Heart left ventricle (tissue), 16 donors: ENCODE data around the gene CNN3. TPM values are rescaled to one million over a fixed set of nuclear protein-coding genes. Genes with fewer than 3 reads are reported as not detected.
A peak's percentile ranks its signal among the peaks of the same experiment; 100 is the strongest.

Source experiments
- ATAC-seq, 4 donors: fragments of 200-7000 bp; cut with Tn5 transposase; one replicate each; pipeline ENCODE4 v1.9.1; 2020 to 2022; ENCODE audit warnings: moderate library complexity in 4 of 4, mild to moderate bottlenecking in 3 of 4, moderate number of reproducible peaks in 1 of 4
- DNase-seq, 5 donors: peaks; one replicate each; pipeline ENCODE4 v3.0.0-alpha.2; 2020
- H3K27ac ChIP-seq, 12 donors: fragments of 200-600 bp; sonication (generic) in 4 of 12; one replicate each; pipeline versions ENCODE4 v1.5.0 to v1.8.0; 2016 to 2022; ENCODE audit warnings: mild to moderate bottlenecking in 2 of 12
- H3K27me3 ChIP-seq, 9 donors: fragments of 200-600 bp; sonication (generic) in 2 of 9; one replicate each; pipeline versions ENCODE4 v1.5.1 to v1.8.0; 2016 to 2022; ENCODE audit warnings: mild to moderate bottlenecking in 3 of 9
- H3K36me3 ChIP-seq, 9 donors: fragments of 200-600 bp; sonication (generic) in 2 of 9; one replicate each; pipeline versions ENCODE4 v1.5.0 to v1.8.0; 2018 to 2022; ENCODE audit warnings: mild to moderate bottlenecking in 2 of 9
- H3K4me1 ChIP-seq, 12 donors: fragments of 200-600 bp; sonication (generic) in 4 of 12; one replicate each; pipeline versions ENCODE4 v1.5.0 to v1.8.0; 2016 to 2022; ENCODE audit warnings: mild to moderate bottlenecking in 3 of 12
- H3K4me3 ChIP-seq, 12 donors: fragments of 200-600 bp; sonication (generic) in 4 of 12; one replicate each; pipeline versions ENCODE4 v1.5.0 to v1.8.0; 2017 to 2022; ENCODE audit warnings: mild to moderate bottlenecking in 9 of 12, moderate library complexity in 4 of 12
- H3K9me3 ChIP-seq, 12 donors: fragments of 200-600 bp; sonication (generic) in 4 of 12; one replicate each; pipeline versions ENCODE4 v1.5.0 to v1.8.0; 2016 to 2022; ENCODE audit warnings: mild to moderate bottlenecking in 1 of 12
- POLR2A ChIP-seq, 2 donors: fragments of 450-650 bp; IDR thresholded peaks; one replicate each; pipeline ENCODE4 v1.6.1; 2017; ENCODE audit warnings: antibody characterized with exemption in 2 of 2, mild to moderate bottlenecking in 2 of 2, moderate library complexity in 2 of 2
- WGBS, 4 donors: extraction: QIAGEN DNeasy Blood & Tissue Kit in 2 of 4; methylation state at CpG; one replicate each; pipeline versions ENCODE4 v1.1.5 to v1.1.7; 2013 to 2018; 5-methylcytosine and 5-hydroxymethylcytosine counted together
- intact Hi-C, 10 donors: fragments of 100-400 bp; cut with DNase I; formaldehyde crosslinking; loops; one replicate each; pipeline versions ENCODE4 v1.11.1 to v1.14.2; 2022
- polyA plus RNA-seq, 2 donors: library from polyadenylated mRNA; stranded (reverse); fragments of 200-250 nt; gene quantifications; one replicate each; pipeline ENCODE4 v1.2.3, GENCODE V29; 2013
- total RNA-seq, 9 donors: library from RNA; depleted of rRNA in 2 of 9; stranded (reverse); fragments of >200 nt in 2 of 9; fragmentation: NEBNext Ultra II Directional in 3 of 9; extraction: Animal tissue kit (Norgen Biotek cat#: 25700) in 3 of 9; gene quantifications; one replicate each; pipeline versions ENCODE4 v1.1.0 to v1.2.4, GENCODE V29; 2016 to 2023
- TF ChIP-seq, protein P1 (sequence below), 12 donors: fragments of 200-600 bp; sonication (generic) in 4 of 12; IDR thresholded peaks; one replicate each; pipeline versions ENCODE4 v1.5.0 to v1.8.0; 2018 to 2022; ENCODE audit warnings: antibody characterized with exemption in 12 of 12, mild to moderate bottlenecking in 5 of 12
- donor health status: ischemic (EF 13 %, LVEDD 7.1; RV severe dilation, severe dysfunction).
- donor health status: healthy with polysubstance abuse.
- donor health status: DM: no; HTN: yes; CAD: no.
- donor health status: DM: no; HTN: no; CAD: no.
- donor health status: ischemic (EF 25% LVEDD 6.9; RV normal size, moderate dysfunction).
- donor health status: ischemic (EF 25% LVEDD 5.7; RV mildly dilated, moderate dysfunction).
- donor health status: healthy.
- donor health status: DM: yes; HTN: yes; CAD: no.
- donor health status: ischemic (EF 35%, LVEDD 5.7; RV mildly dilated, moderate dysfunction).
- donor health status: nonischemic (EF 11% LVEDD 7.7; RV severe dilation, severe dysfunction).
- donor health status: DM: yes; HTN: yes; CAD: no.
- donor health status: PGD.
- donor health status: ischemic (EF 29% LVEDD 5.4; RV normal size, mild dysfunction).
- donor health status: nonischemic (EF 23%, LVEDD 6.1; RV moderate dilation, normal function).

CNN3 gene
- total and polyA plus RNA-seq, 11 donors: 23.8 to 115 (median 73.8) TPM

- Histone ChIP-seq H3K27ac (peak overlapping the region in 7 of 12 donors; percentile 5 to 63 (median 14)), H3K36me3 (peaks cover 0 to under 1% (median 0%) of the 10 kb centered on the region in 9 donors), H3K9me3 (no peaks in the 10 kb centered on the region), H3K4me1 (peaks cover 0 to 11% (median 7%) of the 10 kb centered on the region in 12 donors), H3K27me3 (no peaks in the 10 kb centered on the region), H3K4me3 (peak overlapping the region in 8 of 12 donors; percentile 16 to 43 (median 26))
- intact Hi-C loops: no loop called here
- 29 to 41% (median 37%) methylated on average over 4 of the region's 4 CpGs for WGBS, 4 donors
- DNase-seq (no peak), ATAC-seq (peak in 3 of 4 donors; percentile 44 to 63 (median 63))
- TF ChIP-seq, protein P1, sequence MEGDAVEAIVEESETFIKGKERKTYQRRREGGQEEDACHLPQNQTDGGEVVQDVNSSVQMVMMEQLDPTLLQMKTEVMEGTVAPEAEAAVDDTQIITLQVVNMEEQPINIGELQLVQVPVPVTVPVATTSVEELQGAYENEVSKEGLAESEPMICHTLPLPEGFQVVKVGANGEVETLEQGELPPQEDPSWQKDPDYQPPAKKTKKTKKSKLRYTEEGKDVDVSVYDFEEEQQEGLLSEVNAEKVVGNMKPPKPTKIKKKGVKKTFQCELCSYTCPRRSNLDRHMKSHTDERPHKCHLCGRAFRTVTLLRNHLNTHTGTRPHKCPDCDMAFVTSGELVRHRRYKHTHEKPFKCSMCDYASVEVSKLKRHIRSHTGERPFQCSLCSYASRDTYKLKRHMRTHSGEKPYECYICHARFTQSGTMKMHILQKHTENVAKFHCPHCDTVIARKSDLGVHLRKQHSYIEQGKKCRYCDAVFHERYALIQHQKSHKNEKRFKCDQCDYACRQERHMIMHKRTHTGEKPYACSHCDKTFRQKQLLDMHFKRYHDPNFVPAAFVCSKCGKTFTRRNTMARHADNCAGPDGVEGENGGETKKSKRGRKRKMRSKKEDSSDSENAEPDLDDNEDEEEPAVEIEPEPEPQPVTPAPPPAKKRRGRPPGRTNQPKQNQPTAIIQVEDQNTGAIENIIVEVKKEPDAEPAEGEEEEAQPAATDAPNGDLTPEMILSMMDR (IDR thresholded peaks at IDR 0.05): no peak
- TF ChIP-seq POLR2A (IDR thresholded peaks at IDR 0.05): no peak
Measured at GRCh38 chr1:94883691-94884090, 43.2 kb downstream of the CNN3 start.

GRCh38 chr1:94878329-94878728, 48.6 kb downstream of the CNN3 start:
- Histone ChIP-seq H3K27ac (no peak overlapping the region), H3K27me3 (no peaks in the 10 kb centered on the region), H3K36me3 (no peaks in the 10 kb centered on the region), H3K4me3 (no peak overlapping the region), H3K9me3 (no peaks in the 10 kb centered on the region), H3K4me1 (peaks cover 0 to 10% (median 5%) of the 10 kb centered on the region in 12 donors)
- 93 to 98% (median 96%) methylated on average over 5 of the region's 5 CpGs for WGBS, 4 donors
- TF ChIP-seq POLR2A (IDR thresholded peaks at IDR 0.05): no peak
- TF ChIP-seq, protein P1 (IDR thresholded peaks at IDR 0.05): no peak
- ATAC-seq: no peak
- DNase-seq: no peak
- intact Hi-C loops: loop anchor here in 1 of 10 donors (2.0 kb wide), 1 partner anchor 30 kb away; no protein-coding TSS in a partner anchor

GRCh38 chr1:94876362-94876761, 50.5 kb downstream of the CNN3 start:
- no peaks in the 10 kb centered on the region for H3K9me3 ChIP-seq
- WGBS, 4 donors: 87 to 93% (median 90%) methylated on average over 3 of the region's 3 CpGs
- ATAC-seq: no peak
- no peaks in the 10 kb centered on the region for H3K27me3 ChIP-seq
- intact Hi-C loops: no loop called here
- no peak for TF ChIP-seq POLR2A (IDR thresholded peaks at IDR 0.05)
- TF ChIP-seq, protein P1 (IDR thresholded peaks at IDR 0.05): no peak
- no peak for DNase-seq
- no peak overlapping the region for H3K27ac ChIP-seq
- no peak overlapping the region for H3K4me3 ChIP-seq
- H3K4me1 ChIP-seq: peaks cover 0 to 14% (median 8%) of the 10 kb centered on the region in 12 donors
- H3K36me3 ChIP-seq: no peaks in the 10 kb centered on the region

GRCh38 chr1:94875794-94876193, 51.1 kb downstream of the CNN3 start:
- no peak for ATAC-seq
- WGBS, 4 donors: 72 to 96% (median 88%) methylated on average over 4 of the region's 4 CpGs

More at GRCh38 chr1:94875794-94876193, 51.1 kb downstream of the CNN3 start:
- intact Hi-C loops: no loop called here
- DNase-seq: no peak
- Histone ChIP-seq H3K36me3 (no peaks in the 10 kb centered on the region), H3K27me3 (no peaks in the 10 kb centered on the region), H3K27ac (no peak overlapping the region), H3K4me3 (no peak overlapping the region), H3K4me1 (peaks cover 0 to 14% (median 8%) of the 10 kb centered on the region in 12 donors), H3K9me3 (no peaks in the 10 kb centered on the region)
- TF ChIP-seq, protein P1 (IDR thresholded peaks at IDR 0.05): no peak
- TF ChIP-seq POLR2A (IDR thresholded peaks at IDR 0.05): no peak
